Measurements from ENCODE around the gene AFG1L.
"Not testable (repeated sequence)": the region's sequence is repeated elsewhere in the genome, so short reads cannot be mapped to it uniquely, and the experiment has no call there.

AFG1L gene

GRCh38 chr6:108408861-108409260, 114.0 kb downstream of the AFG1L start:
- DNase-seq (ENCODE audit: low read depth in 2 of 2): no peak

GRCh38 chr6:108416047-108416833, 121.4 kb downstream of the AFG1L start:
- not testable (repeated sequence) for DNase-seq (ENCODE audit: low read depth in 2 of 2)

GRCh38 chr6:108417027-108417426, 122.2 kb downstream of the AFG1L start:
- DNase-seq (ENCODE audit: low read depth in 2 of 2): no peak

- no peak for DNase-seq (ENCODE audit: low read depth in 2 of 2)
Measured at GRCh38 chr6:108419474-108419873, 124.6 kb downstream of the AFG1L start.

GRCh38 chr6:108419934-108420609, 125.2 kb downstream of the AFG1L start:
- no peak for DNase-seq (ENCODE audit: low read depth in 2 of 2)

GRCh38 chr6:108421366-108421765, 126.5 kb downstream of the AFG1L start:
- DNase-seq (ENCODE audit: low read depth in 2 of 2): no peak

GRCh38 chr6:108423982-108424705, 129.3 kb downstream of the AFG1L start:
- DNase-seq (ENCODE audit: low read depth in 2 of 2): no peak

- DNase-seq (ENCODE audit: low read depth in 2 of 2): no peak
Measured at GRCh38 chr6:108425428-108425827, 130.6 kb downstream of the AFG1L start.

GRCh38 chr6:108432143-108432542, 137.3 kb downstream of the AFG1L start:
- no peak for DNase-seq (ENCODE audit: low read depth in 2 of 2)

GRCh38 chr6:108432792-108433191, 137.9 kb downstream of the AFG1L start:
- no peak for DNase-seq (ENCODE audit: low read depth in 2 of 2)

GRCh38 chr6:108434222-108434621, 139.4 kb downstream of the AFG1L start:
- DNase-seq (ENCODE audit: low read depth in 2 of 2): no peak

- no peak for DNase-seq (ENCODE audit: low read depth in 2 of 2)
Measured at GRCh38 chr6:108435391-108435790, 140.5 kb downstream of the AFG1L start.

GRCh38 chr6:108436771-108437170, 141.9 kb downstream of the AFG1L start:
- no peak for DNase-seq (ENCODE audit: low read depth in 2 of 2)

- no peak for DNase-seq (ENCODE audit: low read depth in 2 of 2)
Measured at GRCh38 chr6:108437821-108438220, 143.0 kb downstream of the AFG1L start.

- DNase-seq (ENCODE audit: low read depth in 2 of 2): no peak
Measured at GRCh38 chr6:108438918-108439317, 144.1 kb downstream of the AFG1L start.

GRCh38 chr6:108441141-108441540, 146.3 kb downstream of the AFG1L start:
- DNase-seq (ENCODE audit: low read depth in 2 of 2): no peak

GRCh38 chr6:108442770-108443520, 148.1 kb downstream of the AFG1L start:
- no peak for DNase-seq (ENCODE audit: low read depth in 2 of 2)

- no peak for DNase-seq (ENCODE audit: low read depth in 2 of 2)
Measured at GRCh38 chr6:108446629-108447150, 151.8 kb downstream of the AFG1L start.

GRCh38 chr6:108448481-108448880, 153.6 kb downstream of the AFG1L start:
- no peak for DNase-seq (ENCODE audit: low read depth in 2 of 2)

GRCh38 chr6:108449717-108450116, 154.9 kb downstream of the AFG1L start:
- DNase-seq (ENCODE audit: low read depth in 2 of 2): not testable (repeated sequence)

GRCh38 chr6:108451816-108452215, 157.0 kb downstream of the AFG1L start:
- DNase-seq (ENCODE audit: low read depth in 2 of 2): no peak
